Esophagus squamous epithelium (tissue), 4 donors: ENCODE results near the gene MYO18A.

Experiments used
- POLR2A ChIP-seq, 4 donors: fragments of 450-650 bp; IDR thresholded peaks; one replicate each; pipeline ENCODE4 v1.6.1; 2017; ENCODE audit warnings: antibody characterized with exemption in 4 of 4, mild to moderate bottlenecking in 4 of 4, moderate library complexity in 3 of 4
- TF ChIP-seq, protein P1 (sequence below), 6 experiments: fragments of 450-650 bp in 4 of 6; fragments of 200-600 bp in 2 of 6; sonication (generic) in 2 of 6; IDR thresholded peaks; one replicate each; pipeline ENCODE4 v1.5.1; 2016 to 2019; ENCODE audit warnings: antibody characterized with exemption in 6 of 6, mild to moderate bottlenecking in 4 of 6, moderate library complexity in 4 of 6

DNA sequence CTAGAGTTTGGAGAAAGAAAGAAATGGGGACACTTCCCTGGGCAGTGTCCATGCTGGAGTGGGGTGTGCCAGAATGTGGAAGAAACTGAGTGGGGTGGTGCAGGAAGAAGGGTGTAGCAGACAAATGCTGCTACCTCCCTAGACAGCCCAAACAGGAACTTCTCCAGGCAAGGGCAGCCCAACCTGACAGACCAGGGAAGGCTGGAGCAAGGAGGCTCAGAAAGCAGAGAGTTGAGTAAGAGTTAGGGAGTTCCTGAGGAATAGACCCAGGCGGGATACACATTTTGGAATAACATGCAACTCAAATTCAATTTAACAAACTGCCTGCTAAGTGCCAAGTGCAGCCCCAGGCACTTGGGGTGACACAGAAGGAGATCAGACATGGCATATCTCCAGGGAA is 1.0 kb upstream of the MYO18A start:
- TF ChIP-seq, protein P1, sequence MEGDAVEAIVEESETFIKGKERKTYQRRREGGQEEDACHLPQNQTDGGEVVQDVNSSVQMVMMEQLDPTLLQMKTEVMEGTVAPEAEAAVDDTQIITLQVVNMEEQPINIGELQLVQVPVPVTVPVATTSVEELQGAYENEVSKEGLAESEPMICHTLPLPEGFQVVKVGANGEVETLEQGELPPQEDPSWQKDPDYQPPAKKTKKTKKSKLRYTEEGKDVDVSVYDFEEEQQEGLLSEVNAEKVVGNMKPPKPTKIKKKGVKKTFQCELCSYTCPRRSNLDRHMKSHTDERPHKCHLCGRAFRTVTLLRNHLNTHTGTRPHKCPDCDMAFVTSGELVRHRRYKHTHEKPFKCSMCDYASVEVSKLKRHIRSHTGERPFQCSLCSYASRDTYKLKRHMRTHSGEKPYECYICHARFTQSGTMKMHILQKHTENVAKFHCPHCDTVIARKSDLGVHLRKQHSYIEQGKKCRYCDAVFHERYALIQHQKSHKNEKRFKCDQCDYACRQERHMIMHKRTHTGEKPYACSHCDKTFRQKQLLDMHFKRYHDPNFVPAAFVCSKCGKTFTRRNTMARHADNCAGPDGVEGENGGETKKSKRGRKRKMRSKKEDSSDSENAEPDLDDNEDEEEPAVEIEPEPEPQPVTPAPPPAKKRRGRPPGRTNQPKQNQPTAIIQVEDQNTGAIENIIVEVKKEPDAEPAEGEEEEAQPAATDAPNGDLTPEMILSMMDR (IDR thresholded peaks at IDR 0.05) = no peak
- no peak for TF ChIP-seq POLR2A (IDR thresholded peaks at IDR 0.05)
